Muscle layer of colon (tissue), 2 donors: ENCODE measurements around the gene SLC5A3.

Experiments used
- H3K27ac ChIP-seq: one replicate; pipeline ENCODE4 v1.7.0; 2013; ENCODE audit warnings: low read depth, mild to moderate bottlenecking, low read length, moderate library complexity
- H3K27me3 ChIP-seq, 2 donors: one replicate each; pipeline ENCODE4 v1.7.0; 2013; ENCODE audit warnings: low read length in 2 of 2, mild to moderate bottlenecking in 2 of 2; ENCODE audit not compliant: insufficient read depth in 2 of 2, control insufficient read depth in 1 of 2
- H3K36me3 ChIP-seq: one replicate; pipeline ENCODE4 v1.7.0; 2013; ENCODE audit warnings: mild to moderate bottlenecking, low read length; ENCODE audit not compliant: insufficient read depth
- H3K4me1 ChIP-seq: one replicate; pipeline ENCODE4 v1.7.0; 2013; ENCODE audit warnings: mild to moderate bottlenecking, low read length; ENCODE audit not compliant: insufficient read depth
- H3K4me3 ChIP-seq, 2 donors: one replicate each; pipeline ENCODE4 v1.7.0; 2013; ENCODE audit warnings: low read length in 2 of 2, low read depth in 1 of 2, mild to moderate bottlenecking in 1 of 2, moderate library complexity in 1 of 2
- H3K9ac ChIP-seq: one replicate; pipeline ENCODE4 v1.7.0; 2013; ENCODE audit warnings: low read length
- H3K9me3 ChIP-seq: one replicate; pipeline ENCODE4 v1.7.0; 2013; ENCODE audit warnings: mild to moderate bottlenecking, low read length
- donor health status: abdominal sarcoma.
- donor health status: Adenocarcinoma of cecum.

SLC5A3 gene

GRCh38 chr21:34039678-34040382, 33.5 kb upstream of the SLC5A3 start:
- no peaks in the 10 kb centered on the region for H3K27me3 ChIP-seq
- H3K27ac ChIP-seq = no peak overlapping the region
- H3K36me3 ChIP-seq = no peaks in the 10 kb centered on the region
- no peaks in the 10 kb centered on the region for H3K4me1 ChIP-seq
- no peaks in the 10 kb centered on the region for H3K9me3 ChIP-seq
- no peak overlapping the region for H3K4me3 ChIP-seq
- no peak overlapping the region for H3K9ac ChIP-seq

GRCh38 chr21:34042735-34043134, 30.6 kb upstream of the SLC5A3 start:
- no peaks in the 10 kb centered on the region for H3K9me3 ChIP-seq
- no peak overlapping the region for H3K4me3 ChIP-seq
- no peak overlapping the region for H3K27ac ChIP-seq

GRCh38 chr21:34043333-34043732, 30.0 kb upstream of the SLC5A3 start:
- no peaks in the 10 kb centered on the region for H3K4me1 ChIP-seq
- H3K9ac ChIP-seq = no peak overlapping the region
- H3K4me3 ChIP-seq = no peak overlapping the region
- no peak overlapping the region for H3K27ac ChIP-seq
- no peaks in the 10 kb centered on the region for H3K9me3 ChIP-seq
- H3K27me3 ChIP-seq = no peaks in the 10 kb centered on the region
- no peaks in the 10 kb centered on the region for H3K36me3 ChIP-seq

More at GRCh38 chr21:34042735-34043134, 30.6 kb upstream of the SLC5A3 start:
- Histone ChIP-seq H3K9ac (no peak overlapping the region), H3K36me3 (no peaks in the 10 kb centered on the region), H3K27me3 (no peaks in the 10 kb centered on the region), H3K4me1 (no peaks in the 10 kb centered on the region)

GRCh38 chr21:34046917-34047316, 26.5 kb upstream of the SLC5A3 start:
- no peak overlapping the region for H3K9ac ChIP-seq
- no peak overlapping the region for H3K4me3 ChIP-seq
- no peaks in the 10 kb centered on the region for H3K36me3 ChIP-seq
- no peaks in the 10 kb centered on the region for H3K4me1 ChIP-seq
- no peak overlapping the region for H3K27ac ChIP-seq
- no peaks in the 10 kb centered on the region for H3K27me3 ChIP-seq
- H3K9me3 ChIP-seq = no peaks in the 10 kb centered on the region

GRCh38 chr21:34047835-34048234, 25.5 kb upstream of the SLC5A3 start:
- no peak overlapping the region for H3K4me3 ChIP-seq
- no peaks in the 10 kb centered on the region for H3K9me3 ChIP-seq
- H3K9ac ChIP-seq = no peak overlapping the region
- no peaks in the 10 kb centered on the region for H3K27me3 ChIP-seq
- H3K36me3 ChIP-seq = no peaks in the 10 kb centered on the region
- no peak overlapping the region for H3K27ac ChIP-seq
- H3K4me1 ChIP-seq = no peaks in the 10 kb centered on the region

GRCh38 chr21:34052171-34052570, 21.2 kb upstream of the SLC5A3 start:
- Histone ChIP-seq H3K27ac (no peak overlapping the region), H3K9ac (no peak overlapping the region), H3K4me1 (no peaks in the 10 kb centered on the region), H3K4me3 (no peak overlapping the region), H3K36me3 (no peaks in the 10 kb centered on the region), H3K27me3 (no peaks in the 10 kb centered on the region), H3K9me3 (no peaks in the 10 kb centered on the region)

GRCh38 chr21:34054259-34054658, 19.1 kb upstream of the SLC5A3 start:
- no peaks in the 10 kb centered on the region for H3K9me3 ChIP-seq
- no peaks in the 10 kb centered on the region for H3K27me3 ChIP-seq
- no peaks in the 10 kb centered on the region for H3K4me1 ChIP-seq
- no peak overlapping the region for H3K27ac ChIP-seq
- H3K4me3 ChIP-seq = no peak overlapping the region
- H3K9ac ChIP-seq = no peak overlapping the region
- no peaks in the 10 kb centered on the region for H3K36me3 ChIP-seq

GRCh38 chr21:34055615-34056014, 17.8 kb upstream of the SLC5A3 start:
- H3K9ac ChIP-seq = no peak overlapping the region
- H3K36me3 ChIP-seq = no peaks in the 10 kb centered on the region
- H3K27me3 ChIP-seq = no peaks in the 10 kb centered on the region
- H3K27ac ChIP-seq = no peak overlapping the region
- no peaks in the 10 kb centered on the region for H3K9me3 ChIP-seq
- no peaks in the 10 kb centered on the region for H3K4me1 ChIP-seq
- H3K4me3 ChIP-seq = no peak overlapping the region

- Histone ChIP-seq H3K9ac (no peak overlapping the region), H3K27me3 (no peaks in the 10 kb centered on the region), H3K4me1 (no peaks in the 10 kb centered on the region), H3K4me3 (no peak overlapping the region), H3K36me3 (no peaks in the 10 kb centered on the region), H3K9me3 (no peaks in the 10 kb centered on the region), H3K27ac (no peak overlapping the region)
Observed at GRCh38 chr21:34061983-34062382, 11.4 kb upstream of the SLC5A3 start.

GRCh38 chr21:34065027-34065426, 8.4 kb upstream of the SLC5A3 start:
- no peaks in the 10 kb centered on the region for H3K4me1 ChIP-seq
- H3K9me3 ChIP-seq = no peaks in the 10 kb centered on the region
- H3K27ac ChIP-seq = no peak overlapping the region
- no peak overlapping the region for H3K9ac ChIP-seq
- no peak overlapping the region for H3K4me3 ChIP-seq
- no peaks in the 10 kb centered on the region for H3K27me3 ChIP-seq
- H3K36me3 ChIP-seq = no peaks in the 10 kb centered on the region

GRCh38 chr21:34071683-34072082, 1.7 kb upstream of the SLC5A3 start:
- no peaks in the 10 kb centered on the region for H3K36me3 ChIP-seq
- H3K9me3 ChIP-seq = no peaks in the 10 kb centered on the region
- no peaks in the 10 kb centered on the region for H3K27me3 ChIP-seq
- H3K4me3 ChIP-seq = no peak overlapping the region
- H3K27ac ChIP-seq = no peak overlapping the region
- H3K4me1 ChIP-seq = peaks cover 21% of the 10 kb centered on the region
- H3K9ac ChIP-seq = no peak overlapping the region
